Panc1 (cell line): ENCODE results near the gene OR6B1. TPM values are rescaled to one million over a fixed set of nuclear protein-coding genes. Genes with fewer than 3 reads are reported as not detected.

Source experiments
- ATAC-seq: fragments of 200-7000 bp; cut with Tn5 transposase; 2 replicates; pipeline ENCODE4 v1.9.1; 2020; ENCODE audit warnings: mild to moderate bottlenecking, moderate library complexity
- BruUV-seq: library from RNA; stranded (reverse); fragments of 400-500 nt; replicated peaks from 2 replicates; lab custom pipeline; 2021; lab: Mats Ljungman, UMichigan
- CTCF ChIA-PET: fragments of 300-600 bp; sonication (Branson Sonifier 250); formaldehyde crosslinking; loops from one replicate; lab custom pipeline; 2022; ENCODE audit warnings: antibody characterized with exemption; lab: Charles Lee
- POLR2A ChIA-PET: fragments of 300-600 bp; sonication (Branson Sonifier 250); formaldehyde crosslinking; loops from one replicate; lab custom pipeline; 2022; ENCODE audit warnings: antibody characterized with exemption; lab: Charles Lee
- DNase-seq: peaks from one replicate; pipeline ENCODE4 v3.0.0-alpha.2; 2010; ENCODE audit warnings: low read depth, low spot score
- H3K27ac ChIP-seq: 2 replicates; pipeline ENCODE4 v1.5.1; 2011; ENCODE audit warnings: mild to moderate bottlenecking, low read length, inconsistent platforms
- H3K27me3 ChIP-seq: fragments of 200-500 bp; sonication (Bioruptor generic); 2 replicates; pipeline ENCODE4 v1.6.0; 2014; ENCODE audit warnings: low read length, inconsistent platforms; ENCODE audit not compliant: control insufficient read depth, insufficient read depth
- H3K36me3 ChIP-seq: fragments of 200-500 bp; sonication (Bioruptor generic); 2 replicates; pipeline ENCODE4 v1.5.1; 2014; ENCODE audit warnings: inconsistent platforms, mild to moderate bottlenecking, low read length, moderate library complexity; ENCODE audit not compliant: control insufficient read depth, insufficient read depth
- H3K4me1 ChIP-seq: 2 replicates; pipeline ENCODE4 v1.5.1; 2011; ENCODE audit warnings: inconsistent platforms, mild to moderate bottlenecking, low read length, moderate library complexity; ENCODE audit not compliant: control insufficient read depth, insufficient read depth
- H3K4me3 ChIP-seq, 2 experiments: 2 replicates each; pipeline ENCODE4 v1.5.1; 2011 to 2012; ENCODE audit warnings: low read depth in 2 of 2, low read length in 2 of 2, mild to moderate bottlenecking in 2 of 2, inconsistent platforms in 1 of 2, moderate library complexity in 1 of 2
- H3K9me3 ChIP-seq: fragments of 200-500 bp; sonication (Bioruptor generic); 2 replicates; pipeline ENCODE4 v1.5.1; 2014; ENCODE audit warnings: low read depth, mild to moderate bottlenecking, inconsistent platforms, low read length, moderate library complexity; ENCODE audit not compliant: control insufficient read depth, insufficient read depth
- CTCF ChIP-seq: fragments of 450-650 bp; IDR thresholded peaks from 2 replicates; pipeline ENCODE4 v1.5.1; 2017; ENCODE audit warnings: mild to moderate bottlenecking
- POLR2AphosphoS5 ChIP-seq: IDR thresholded peaks from 2 replicates; pipeline ENCODE4 v1.6.1; 2012; ENCODE audit warnings: mild to moderate bottlenecking, low read depth, low read length, moderate library complexity
- REST ChIP-seq, 2 experiments: IDR thresholded peaks; 2 replicates each; pipeline ENCODE4 v1.6.1; 2011 to 2012; ENCODE audit warnings: low read depth in 2 of 2, control low read depth in 1 of 2, low read length in 1 of 2, mild to moderate bottlenecking in 1 of 2, moderate library complexity in 1 of 2; ENCODE audit not compliant: insufficient read depth in 1 of 2
- SIN3A ChIP-seq: IDR thresholded peaks from 2 replicates; pipeline ENCODE4 v1.6.1; 2012; ENCODE audit warnings: low read depth, mild to moderate bottlenecking, low read length, moderate library complexity, borderline replicate concordance; ENCODE audit not compliant: insufficient read depth
- TCF7L2 ChIP-seq: IDR thresholded peaks from 2 replicates; pipeline ENCODE4 v1.6.1; 2011; ENCODE audit warnings: mild to moderate bottlenecking, low read depth, low read length, inconsistent platforms
- in situ Hi-C: cut with HindIII; loops from 2 replicates; pipeline ENCODE4 v1.10.0; 2016; ENCODE audit warnings: low sequenced_read_pairs, low pct_unique_long_range_greater_than_20kb
- intact Hi-C: fragments of 100-400 bp; cut with micrococcal nuclease; formaldehyde crosslinking; loops from one replicate; pipeline ENCODE4 v1.10.0; 2022; ENCODE audit not compliant: unreplicated experiment
- total RNA-seq: library from RNA; stranded (reverse); gene quantifications from one replicate; pipeline ENCODE4 v1.2.1, GENCODE V29; 2021; ENCODE audit not compliant: unreplicated experiment

OR6B1 gene
- total RNA-seq, 1 experiment from 2014 or later, result not detected

- no peak overlapping the region for H3K4me3 ChIP-seq
- in situ Hi-C loops (no loop called here), intact Hi-C loops (no loop called here)
- ATAC-seq (no peak), DNase-seq (no peak)
- peaks cover 6% of the 10 kb centered on the region; the same call in 1 of the 2 replicates for H3K27me3 ChIP-seq
- no TSS peak for BruUV-seq
- no peak overlapping the region for H3K27ac ChIP-seq
- no peaks in the 10 kb centered on the region for H3K4me1 ChIP-seq
- TF ChIP-seq REST (IDR thresholded peaks at IDR 0.05; ENCODE audit: insufficient read depth in 1 of 2, low read depth in 2 of 2, low read length in 1 of 2), result no peak
- TF ChIP-seq CTCF, result no peak
- TF ChIP-seq SIN3A, result no peak
- no peak for TF ChIP-seq POLR2AphosphoS5
- no peak for TF ChIP-seq TCF7L2
- H3K36me3 ChIP-seq, result no peaks in the 10 kb centered on the region
- ChIA-PET POLR2A (no interaction called here), CTCF (no interaction called here)
- no peaks in the 10 kb centered on the region for H3K9me3 ChIP-seq
Observed at GRCh38 chr7:144024213-144024612, 24.1 kb downstream of the OR6B1 start.

GRCh38 chr7:144026203-144026883 is 26.2 kb downstream of the OR6B1 start:
- Histone ChIP-seq H3K4me1 (no peaks in the 10 kb centered on the region), H3K27me3 (peaks cover 8% of the 10 kb centered on the region), H3K36me3 (no peaks in the 10 kb centered on the region), H3K9me3 (no peaks in the 10 kb centered on the region), H3K4me3 (no peak overlapping the region), H3K27ac (no peak overlapping the region)
- in situ Hi-C loops, result no loop called here
- no TSS peak for BruUV-seq
- DNase-seq (no peak), ATAC-seq (no peak)
- TF ChIP-seq POLR2AphosphoS5, result no peak
- no peak for TF ChIP-seq TCF7L2
- TF ChIP-seq REST (IDR thresholded peaks at IDR 0.05; ENCODE audit: insufficient read depth in 1 of 2, low read depth in 2 of 2, low read length in 1 of 2), result no peak
- no peak for TF ChIP-seq SIN3A
- TF ChIP-seq CTCF, result no peak
- intact Hi-C loops, result no loop called here
- ChIA-PET CTCF (no interaction called here), POLR2A (no interaction called here)
